Heart left ventricle (tissue), 16 donors: Measurements from ENCODE around the gene RPTOR. TPM values are rescaled to one million over a fixed set of nuclear protein-coding genes. Genes with fewer than 3 reads are reported as not detected.

Experiments used
- ATAC-seq, 4 donors: fragments of 200-7000 bp; cut with Tn5 transposase; one replicate each; pipeline ENCODE4 v1.9.1; 2020 to 2022; ENCODE audit warnings: moderate library complexity in 4 of 4, mild to moderate bottlenecking in 3 of 4, moderate number of reproducible peaks in 1 of 4
- DNase-seq, 5 donors: peaks; one replicate each; pipeline ENCODE4 v3.0.0-alpha.2; 2020
- H3K27ac ChIP-seq, 12 donors: fragments of 200-600 bp; sonication (generic) in 4 of 12; one replicate each; pipeline versions ENCODE4 v1.5.0 to v1.8.0; 2016 to 2022; ENCODE audit warnings: mild to moderate bottlenecking in 2 of 12
- H3K27me3 ChIP-seq, 9 donors: fragments of 200-600 bp; sonication (generic) in 2 of 9; one replicate each; pipeline versions ENCODE4 v1.5.1 to v1.8.0; 2016 to 2022; ENCODE audit warnings: mild to moderate bottlenecking in 3 of 9
- H3K36me3 ChIP-seq, 9 donors: fragments of 200-600 bp; sonication (generic) in 2 of 9; one replicate each; pipeline versions ENCODE4 v1.5.0 to v1.8.0; 2018 to 2022; ENCODE audit warnings: mild to moderate bottlenecking in 2 of 9
- H3K4me1 ChIP-seq, 12 donors: fragments of 200-600 bp; sonication (generic) in 4 of 12; one replicate each; pipeline versions ENCODE4 v1.5.0 to v1.8.0; 2016 to 2022; ENCODE audit warnings: mild to moderate bottlenecking in 3 of 12
- H3K4me3 ChIP-seq, 12 donors: fragments of 200-600 bp; sonication (generic) in 4 of 12; one replicate each; pipeline versions ENCODE4 v1.5.0 to v1.8.0; 2017 to 2022; ENCODE audit warnings: mild to moderate bottlenecking in 9 of 12, moderate library complexity in 4 of 12
- H3K9me3 ChIP-seq, 12 donors: fragments of 200-600 bp; sonication (generic) in 4 of 12; one replicate each; pipeline versions ENCODE4 v1.5.0 to v1.8.0; 2016 to 2022; ENCODE audit warnings: mild to moderate bottlenecking in 1 of 12
- CTCF ChIP-seq, 12 donors: fragments of 200-600 bp; sonication (generic) in 4 of 12; IDR thresholded peaks; one replicate each; pipeline versions ENCODE4 v1.5.0 to v1.8.0; 2018 to 2022; ENCODE audit warnings: antibody characterized with exemption in 12 of 12, mild to moderate bottlenecking in 5 of 12
- POLR2A ChIP-seq, 2 donors: fragments of 450-650 bp; IDR thresholded peaks; one replicate each; pipeline ENCODE4 v1.6.1; 2017; ENCODE audit warnings: antibody characterized with exemption in 2 of 2, mild to moderate bottlenecking in 2 of 2, moderate library complexity in 2 of 2
- WGBS, 4 donors: extraction: QIAGEN DNeasy Blood & Tissue Kit in 2 of 4; methylation state at CpG; one replicate each; pipeline versions ENCODE4 v1.1.5 to v1.1.7; 2013 to 2018; 5-methylcytosine and 5-hydroxymethylcytosine counted together
- intact Hi-C, 10 donors: fragments of 100-400 bp; cut with DNase I; formaldehyde crosslinking; loops; one replicate each; pipeline versions ENCODE4 v1.11.1 to v1.14.2; 2022
- polyA plus RNA-seq, 2 donors: library from polyadenylated mRNA; stranded (reverse); fragments of 200-250 nt; gene quantifications; one replicate each; pipeline ENCODE4 v1.2.3, GENCODE V29; 2013
- total RNA-seq, 9 donors: library from RNA; depleted of rRNA in 2 of 9; stranded (reverse); fragments of >200 nt in 2 of 9; fragmentation: NEBNext Ultra II Directional in 3 of 9; extraction: Animal tissue kit (Norgen Biotek cat#: 25700) in 3 of 9; gene quantifications; one replicate each; pipeline versions ENCODE4 v1.1.0 to v1.2.4, GENCODE V29; 2016 to 2023
- donor health status: ischemic (EF 13 %, LVEDD 7.1; RV severe dilation, severe dysfunction).
- donor health status: healthy with polysubstance abuse.
- donor health status: DM: no; HTN: yes; CAD: no.
- donor health status: DM: no; HTN: no; CAD: no.
- donor health status: ischemic (EF 25% LVEDD 6.9; RV normal size, moderate dysfunction).
- donor health status: ischemic (EF 25% LVEDD 5.7; RV mildly dilated, moderate dysfunction).
- donor health status: healthy.
- donor health status: DM: yes; HTN: yes; CAD: no.
- donor health status: ischemic (EF 35%, LVEDD 5.7; RV mildly dilated, moderate dysfunction).
- donor health status: nonischemic (EF 11% LVEDD 7.7; RV severe dilation, severe dysfunction).
- donor health status: DM: yes; HTN: yes; CAD: no.
- donor health status: PGD.
- donor health status: ischemic (EF 29% LVEDD 5.4; RV normal size, mild dysfunction).
- donor health status: nonischemic (EF 23%, LVEDD 6.1; RV moderate dilation, normal function).

The RPTOR gene
- total and polyA plus RNA-seq, 11 donors: 14.7 to 31.7 (median 26.0) TPM

GRCh38 chr17:80989586-80989913 is 444.9 kb downstream of the RPTOR start:
- TF ChIP-seq POLR2A (IDR thresholded peaks at IDR 0.05) (no peak), CTCF (IDR thresholded peaks at IDR 0.05) (no peak)
- Histone ChIP-seq H3K4me3 (peak overlapping the region in 3 of 12 donors; percentile 15 to 36 (median 19)), H3K27ac (no peak overlapping the region), H3K36me3 (no peaks in the 10 kb centered on the region), H3K27me3 (peaks cover 0 to 7% (median 0%) of the 10 kb centered on the region in 9 donors), H3K9me3 (no peaks in the 10 kb centered on the region), H3K4me1 (peaks cover 0 to 43% (median 28%) of the 10 kb centered on the region in 12 donors)
- ATAC-seq: no peak
- DNase-seq: no peak
- intact Hi-C loops: loop anchor here in 4 of 10 donors (1.0 to 5.0 kb wide), 2 partner anchors 112 to 113 kb away; no protein-coding TSS in a partner anchor
- 70 to 82% (median 79%) methylated on average over 10 to 11 of the region's 11 CpGs for WGBS, 4 donors

GRCh38 chr17:80990921-80991644 is 446.4 kb downstream of the RPTOR start:
- TF ChIP-seq CTCF (IDR thresholded peaks at IDR 0.05): no peak
- H3K27me3 ChIP-seq: peaks cover 0 to 7% (median 0%) of the 10 kb centered on the region in 9 donors
- H3K9me3 ChIP-seq: no peaks in the 10 kb centered on the region
- DNase-seq (peak in 1 of 5 donors; percentile 17), ATAC-seq (no peak)
- 41 to 49% (median 46%) methylated on average over 22 of the region's 22 CpGs for WGBS, 4 donors
- intact Hi-C loops: loop anchor here in 5 of 10 donors (1.0 to 5.0 kb wide), 6 partner anchors 41 to 251 kb away; no protein-coding TSS in a partner anchor
- H3K27ac ChIP-seq: peak overlapping the region in 9 of 12 donors; percentile 6 to 86 (median 73)
- H3K4me3 ChIP-seq: peak overlapping the region; percentile 68 to 100 (median 96)
- peaks cover 0 to 40% (median 27%) of the 10 kb centered on the region in 12 donors for H3K4me1 ChIP-seq
- peaks cover 0 to 14% (median 12%) of the 10 kb centered on the region in 9 donors for H3K36me3 ChIP-seq

- peaks cover 0 to 19% (median 18%) of the 10 kb centered on the region in 9 donors for H3K36me3 ChIP-seq
- H3K4me3 ChIP-seq: peak within 1 kb of the TSS; percentile 68 to 100 (median 96)
- DNase-seq (peak; percentile 80 to 90 (median 87)), ATAC-seq (peak in 3 of 4 donors; percentile 50 to 69 (median 69))
- H3K4me1 ChIP-seq: peaks cover 0 to 40% (median 27%) of the 10 kb centered on the region in 12 donors
- WGBS, 4 donors: 0 to 1% (median 1%) methylated on average over 39 to 66 of the region's 66 CpGs
- H3K27ac ChIP-seq: peak within 1 kb of the TSS in 11 of 12 donors; percentile 41 to 86 (median 64)
- H3K27me3 ChIP-seq: peaks cover 0 to 7% (median 0%) of the 10 kb centered on the region in 9 donors
- intact Hi-C loops: loop anchor here in 5 of 10 donors (2.0 to 5.0 kb wide), 5 partner anchors 41 to 251 kb away; no protein-coding TSS in a partner anchor
- TF ChIP-seq POLR2A (IDR thresholded peaks at IDR 0.05) (peak in 1 of 2 donors; percentile 48), CTCF (IDR thresholded peaks at IDR 0.05) (peak in 7 of 12 donors; percentile 28 to 48 (median 36))
- no peaks in the 10 kb centered on the region for H3K9me3 ChIP-seq
Observed at GRCh38 chr17:80991645-80992076, 447.0 kb downstream of the RPTOR start, which contains the start of gene CHMP6. TSS of gene CHMP6 (plus strand) at chr17:80991841. CDS start at chr17:80991919, 78 bp downstream.
